A673 (cell line): ENCODE results near the gene UPK3A. TPM values are rescaled to one million over a fixed set of nuclear protein-coding genes. Genes with fewer than 3 reads are reported as not detected.

ENCODE experiments used
- BruUV-seq: library from RNA; stranded (reverse); fragments of 400-500 nt; replicated peaks from 2 replicates; lab custom pipeline; 2021; lab: Mats Ljungman, UMichigan
- CTCF ChIA-PET: fragments of 300-600 bp; sonication (Branson Sonifier 250); formaldehyde crosslinking; loops from one replicate; lab custom pipeline; 2022; ENCODE audit warnings: antibody characterized with exemption; lab: Charles Lee
- POLR2A ChIA-PET: fragments of 300-600 bp; sonication (Branson Sonifier 250); formaldehyde crosslinking; loops from one replicate; lab custom pipeline; 2022; ENCODE audit warnings: antibody characterized with exemption; ENCODE audit not compliant: low non-redundant PET; lab: Charles Lee
- DNase-seq: peaks from one replicate; pipeline ENCODE4 v3.0.0-alpha.2; 2015; ENCODE audit warnings: low spot score
- H3K27ac ChIP-seq: fragments of 200-600 bp; sonication (generic); 2 replicates; pipeline ENCODE4 v1.5.1; 2016; ENCODE audit warnings: mixed run types, low read depth, mild to moderate bottlenecking, mixed read lengths, antibody characterized with exemption, low read length; ENCODE audit not compliant: poor library complexity, severe bottlenecking
- H3K27me3 ChIP-seq: fragments of 200-600 bp; sonication (generic); replicated peaks from 2 replicates; pipeline ENCODE4 v1.6.1; 2017; ENCODE audit warnings: mixed run types, low read depth, mild to moderate bottlenecking, mixed read lengths, antibody characterized with exemption, low read length; ENCODE audit not compliant: insufficient read depth, poor library complexity
- H3K36me3 ChIP-seq: fragments of 200-600 bp; sonication (generic); 2 replicates; pipeline ENCODE4 v1.6.1; 2016; ENCODE audit warnings: mixed run types, mild to moderate bottlenecking, mixed read lengths, antibody characterized with exemption, low read length; ENCODE audit not compliant: insufficient read depth, poor library complexity, severe bottlenecking
- H3K4me1 ChIP-seq: fragments of 200-600 bp; sonication (generic); 2 replicates; pipeline ENCODE4 v1.6.1; 2017; ENCODE audit warnings: mixed run types, mild to moderate bottlenecking, mixed read lengths, antibody characterized with exemption, low read length; ENCODE audit not compliant: insufficient read depth, poor library complexity, severe bottlenecking
- H3K4me3 ChIP-seq: fragments of 200-600 bp; sonication (generic); 2 replicates; pipeline ENCODE4 v1.5.1; 2016; ENCODE audit warnings: low read depth, mixed run types, mild to moderate bottlenecking, mixed read lengths, low read length; ENCODE audit not compliant: poor library complexity, severe bottlenecking
- H3K9me3 ChIP-seq: fragments of 200-600 bp; sonication (generic); 2 replicates; pipeline ENCODE4 v1.6.1; 2016; ENCODE audit warnings: mixed run types, low read depth, mild to moderate bottlenecking, mixed read lengths, antibody characterized with exemption, low read length; ENCODE audit not compliant: poor library complexity, severe bottlenecking
- CTCF ChIP-seq: fragments of 300-800, 200-600 bp; sonication (generic); conservative IDR thresholded peaks from 2 replicates; pipeline ENCODE4 v1.5.1; 2017; ENCODE audit warnings: low read depth, mild to moderate bottlenecking, antibody characterized with exemption, low read length, moderate library complexity, mixed read lengths
- EZH2 ChIP-seq: fragments of 200-600 bp; sonication (generic); IDR thresholded peaks from 2 replicates; pipeline ENCODE4 v1.6.1; 2017; ENCODE audit warnings: borderline replicate concordance, low read depth, mild to moderate bottlenecking, mixed read lengths, antibody characterized with exemption, low read length; ENCODE audit not compliant: poor library complexity, severe bottlenecking
- intact Hi-C: fragments of 100-400 bp; cut with micrococcal nuclease; formaldehyde crosslinking; loops from one replicate; pipeline ENCODE4 v1.10.0; 2022; ENCODE audit not compliant: unreplicated experiment
- total RNA-seq: library from RNA; stranded (reverse); gene quantifications from 2 replicates; pipeline ENCODE4 v1.2.3, GENCODE V29; 2021

Gene UPK3A
- total RNA-seq, 1 experiment from 2014 or later: not detected

DNA sequence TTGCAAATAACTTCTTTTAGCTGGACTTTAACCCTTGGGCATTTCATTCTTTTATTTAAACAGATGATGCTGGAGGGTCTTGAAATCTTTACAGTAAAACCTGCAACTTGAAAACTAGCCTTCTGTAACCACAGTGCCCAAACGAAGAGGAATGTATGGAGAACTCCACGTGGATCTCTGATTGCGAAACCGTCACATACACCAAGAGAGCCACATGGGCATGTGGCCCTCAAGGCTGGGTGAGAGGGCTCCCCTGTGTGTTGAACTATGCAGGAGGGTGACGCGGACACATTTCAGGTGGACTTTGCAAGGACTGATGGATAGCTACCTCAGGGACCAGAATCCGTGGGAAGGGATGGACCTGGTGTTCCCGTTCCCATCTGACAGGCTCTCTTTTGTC is 55.6 kb downstream of the UPK3A start:
- no peaks in the 10 kb centered on the region for H3K9me3 ChIP-seq
- intact Hi-C loops: no loop called here
- no peak for DNase-seq
- no TSS peak for BruUV-seq
- no peak for TF ChIP-seq EZH2
- TF ChIP-seq CTCF: no peak
- peaks cover 7% of the 10 kb centered on the region for H3K4me1 ChIP-seq
- ChIA-PET CTCF (no interaction called here), POLR2A (no interaction called here)
- no peak overlapping the region for H3K4me3 ChIP-seq
- H3K36me3 ChIP-seq: peaks cover 23% of the 10 kb centered on the region
- no peaks in the 10 kb centered on the region for H3K27me3 ChIP-seq
- no peak overlapping the region for H3K27ac ChIP-seq

DNA sequence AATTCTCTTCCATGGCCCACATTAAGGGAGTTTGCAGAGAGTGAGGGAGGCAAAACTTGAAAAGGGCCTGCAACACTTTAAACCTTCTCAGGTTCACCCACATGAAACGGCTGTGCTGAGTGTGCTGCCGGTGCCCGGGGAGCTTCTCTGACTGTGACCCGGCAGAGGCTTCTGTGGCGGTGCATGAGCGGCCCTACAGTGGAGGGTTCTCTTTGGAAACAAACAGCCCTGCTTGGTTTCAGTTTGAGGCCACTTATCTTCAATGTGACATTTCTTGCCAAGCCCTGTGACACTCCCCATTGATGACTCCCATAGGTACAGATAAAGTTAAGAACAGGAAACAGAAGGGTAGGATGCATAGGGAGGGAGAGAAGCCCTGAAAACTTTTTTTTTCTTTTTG is 56.7 kb downstream of the UPK3A start:
- H3K4me1 ChIP-seq: peaks cover 6% of the 10 kb centered on the region
- no peaks in the 10 kb centered on the region for H3K9me3 ChIP-seq
- peaks cover 18% of the 10 kb centered on the region for H3K36me3 ChIP-seq
- intact Hi-C loops: no loop called here
- BruUV-seq: TSS peak; percentile 31
- no peak overlapping the region for H3K4me3 ChIP-seq
- POLR2A ChIA-PET: no interaction called here
- H3K27ac ChIP-seq: no peak overlapping the region
- H3K27me3 ChIP-seq: no peaks in the 10 kb centered on the region
- CTCF ChIA-PET: no interaction called here
- TF ChIP-seq CTCF (no peak), EZH2 (no peak)
- DNase-seq: no peak

GRCh38 chr22:45343143-45343542 is 58.4 kb downstream of the UPK3A start:
- no peak overlapping the region for H3K4me3 ChIP-seq
- H3K27me3 ChIP-seq: no peaks in the 10 kb centered on the region
- no peaks in the 10 kb centered on the region for H3K4me1 ChIP-seq
- no peak for DNase-seq
- TF ChIP-seq EZH2: no peak
- peaks cover 18% of the 10 kb centered on the region for H3K36me3 ChIP-seq
- intact Hi-C loops: no loop called here
- CTCF ChIA-PET: no interaction called here
- H3K9me3 ChIP-seq: no peaks in the 10 kb centered on the region
- no TSS peak for BruUV-seq
- H3K27ac ChIP-seq: no peak overlapping the region
- POLR2A ChIA-PET: no interaction called here

DNA sequence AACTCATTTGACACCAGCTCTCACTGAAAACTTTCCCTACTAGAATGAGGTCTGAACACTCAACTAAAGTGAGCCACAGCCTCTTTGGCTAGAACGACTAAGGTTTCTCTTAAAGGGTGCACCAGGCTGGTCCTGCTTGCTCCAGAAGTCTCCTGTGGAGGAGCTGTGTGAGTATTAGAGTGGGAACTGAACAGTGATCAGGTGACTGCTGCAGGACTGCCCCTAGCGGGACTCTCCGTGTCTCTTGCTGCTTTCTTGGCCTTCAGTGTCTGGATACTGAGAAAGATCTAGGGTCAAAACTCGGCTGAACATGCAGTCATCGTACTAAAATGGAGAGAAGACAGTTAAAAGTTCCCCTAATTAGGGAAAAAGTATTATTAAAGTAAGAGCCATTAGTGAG is 59.6 kb downstream of the UPK3A start:
- no peak overlapping the region for H3K4me3 ChIP-seq
- H3K9me3 ChIP-seq: no peaks in the 10 kb centered on the region
- no peaks in the 10 kb centered on the region for H3K27me3 ChIP-seq
- ChIA-PET CTCF (no interaction called here), POLR2A (no interaction called here)
- intact Hi-C loops: no loop called here
- DNase-seq: no peak
- no peak for TF ChIP-seq CTCF
- no peak for TF ChIP-seq EZH2
- no TSS peak for BruUV-seq
- peaks cover 18% of the 10 kb centered on the region for H3K36me3 ChIP-seq
- no peak overlapping the region for H3K27ac ChIP-seq
- no peaks in the 10 kb centered on the region for H3K4me1 ChIP-seq
